ENCODE data around the gene GUK1.

The GUK1 gene

GRCh38 chr1:228123505-228123904 is 16.6 kb upstream of the GUK1 start:
- Histone ChIP-seq H3K9ac (ENCODE audit: low read depth in 1 of 2, low read length in 2 of 2) (no peak overlapping the region), H3K27ac (ENCODE audit: low read depth in 2 of 2, low read length in 2 of 2) (no peak overlapping the region)

GRCh38 chr1:228125185-228125584 is 14.9 kb upstream of the GUK1 start:
- no peak overlapping the region for H3K9ac ChIP-seq (ENCODE audit: low read depth in 1 of 2, low read length in 2 of 2)
- no peak overlapping the region for H3K4me3 ChIP-seq (ENCODE audit: low read length in 2 of 2)
- H3K27me3 ChIP-seq (ENCODE audit: control insufficient read depth in 2 of 2, insufficient read depth in 2 of 2, low read length in 2 of 2): peaks cover 0 to 2% of the 10 kb centered on the region in 2 donors
- H3K9me3 ChIP-seq (ENCODE audit: control insufficient read depth in 2 of 2, low read length in 2 of 2): no peaks in the 10 kb centered on the region
- H3K27ac ChIP-seq (ENCODE audit: low read depth in 2 of 2, low read length in 2 of 2): no peak overlapping the region
- H3K36me3 ChIP-seq (ENCODE audit: control insufficient read depth in 2 of 2, insufficient read depth in 2 of 2, low read length in 2 of 2): no peaks in the 10 kb centered on the region
- H3K4me1 ChIP-seq (ENCODE audit: control insufficient read depth in 2 of 2, insufficient read depth in 2 of 2, low read length in 2 of 2): no peaks in the 10 kb centered on the region

More at GRCh38 chr1:228123505-228123904, 16.6 kb upstream of the GUK1 start:
- Histone ChIP-seq H3K27me3 (ENCODE audit: control insufficient read depth in 2 of 2, insufficient read depth in 2 of 2, low read length in 2 of 2) (peaks cover 0 to 2% of the 10 kb centered on the region in 2 donors), H3K9me3 (ENCODE audit: control insufficient read depth in 2 of 2, low read length in 2 of 2) (no peaks in the 10 kb centered on the region), H3K4me1 (ENCODE audit: control insufficient read depth in 2 of 2, insufficient read depth in 2 of 2, low read length in 2 of 2) (no peaks in the 10 kb centered on the region), H3K36me3 (ENCODE audit: control insufficient read depth in 2 of 2, insufficient read depth in 2 of 2, low read length in 2 of 2) (no peaks in the 10 kb centered on the region), H3K4me3 (ENCODE audit: low read length in 2 of 2) (no peak overlapping the region)

GRCh38 chr1:228131766-228132165 is 8.3 kb upstream of the GUK1 start:
- H3K27me3 ChIP-seq (ENCODE audit: control insufficient read depth in 2 of 2, insufficient read depth in 2 of 2, low read length in 2 of 2): no peaks in the 10 kb centered on the region
- H3K27ac ChIP-seq (ENCODE audit: low read depth in 2 of 2, low read length in 2 of 2): no peak overlapping the region
- no peaks in the 10 kb centered on the region for H3K9me3 ChIP-seq (ENCODE audit: control insufficient read depth in 2 of 2, low read length in 2 of 2)
- no peaks in the 10 kb centered on the region for H3K4me1 ChIP-seq (ENCODE audit: control insufficient read depth in 2 of 2, insufficient read depth in 2 of 2, low read length in 2 of 2)
- no peak overlapping the region for H3K4me3 ChIP-seq (ENCODE audit: low read length in 2 of 2)
- no peak overlapping the region for H3K9ac ChIP-seq (ENCODE audit: low read depth in 1 of 2, low read length in 2 of 2)
- H3K36me3 ChIP-seq (ENCODE audit: control insufficient read depth in 2 of 2, insufficient read depth in 2 of 2, low read length in 2 of 2): no peaks in the 10 kb centered on the region

- Histone ChIP-seq H3K27me3 (ENCODE audit: control insufficient read depth in 2 of 2, insufficient read depth in 2 of 2, low read length in 2 of 2) (no peaks in the 10 kb centered on the region), H3K4me1 (ENCODE audit: control insufficient read depth in 2 of 2, insufficient read depth in 2 of 2, low read length in 2 of 2) (no peaks in the 10 kb centered on the region), H3K9ac (ENCODE audit: low read depth in 1 of 2, low read length in 2 of 2) (no peak overlapping the region), H3K36me3 (ENCODE audit: control insufficient read depth in 2 of 2, insufficient read depth in 2 of 2, low read length in 2 of 2) (no peaks in the 10 kb centered on the region), H3K4me3 (ENCODE audit: low read length in 2 of 2) (no peak overlapping the region), H3K27ac (ENCODE audit: low read depth in 2 of 2, low read length in 2 of 2) (no peak overlapping the region), H3K9me3 (ENCODE audit: control insufficient read depth in 2 of 2, low read length in 2 of 2) (no peaks in the 10 kb centered on the region)
Observed at GRCh38 chr1:228134591-228134990, 5.5 kb upstream of the GUK1 start.

GRCh38 chr1:228136901-228137300 is 3.2 kb upstream of the GUK1 start:
- Histone ChIP-seq H3K4me1 (ENCODE audit: control insufficient read depth in 2 of 2, insufficient read depth in 2 of 2, low read length in 2 of 2) (peaks cover 9 to 11% of the 10 kb centered on the region in 2 donors), H3K9ac (ENCODE audit: low read depth in 1 of 2, low read length in 2 of 2) (no peak overlapping the region), H3K9me3 (ENCODE audit: control insufficient read depth in 2 of 2, low read length in 2 of 2) (no peaks in the 10 kb centered on the region), H3K4me3 (ENCODE audit: low read length in 2 of 2) (no peak overlapping the region), H3K27ac (ENCODE audit: low read depth in 2 of 2, low read length in 2 of 2) (no peak overlapping the region), H3K36me3 (ENCODE audit: control insufficient read depth in 2 of 2, insufficient read depth in 2 of 2, low read length in 2 of 2) (peaks cover 0 to 3% of the 10 kb centered on the region in 2 donors), H3K27me3 (ENCODE audit: control insufficient read depth in 2 of 2, insufficient read depth in 2 of 2, low read length in 2 of 2) (no peaks in the 10 kb centered on the region)

- Histone ChIP-seq H3K9me3 (ENCODE audit: control insufficient read depth in 2 of 2, low read length in 2 of 2) (no peaks in the 10 kb centered on the region), H3K4me3 (ENCODE audit: low read length in 2 of 2) (peak overlapping the region; percentile 85 to 90), H3K27ac (ENCODE audit: low read depth in 2 of 2, low read length in 2 of 2) (peak overlapping the region; percentile 98 to 100), H3K27me3 (ENCODE audit: control insufficient read depth in 2 of 2, insufficient read depth in 2 of 2, low read length in 2 of 2) (no peaks in the 10 kb centered on the region), H3K9ac (ENCODE audit: low read depth in 1 of 2, low read length in 2 of 2) (peak overlapping the region; percentile 72 to 95), H3K36me3 (ENCODE audit: control insufficient read depth in 2 of 2, insufficient read depth in 2 of 2, low read length in 2 of 2) (peaks cover 0 to 6% of the 10 kb centered on the region in 2 donors), H3K4me1 (ENCODE audit: control insufficient read depth in 2 of 2, insufficient read depth in 2 of 2, low read length in 2 of 2) (peaks cover 21 to 22% of the 10 kb centered on the region in 2 donors)
Observed at GRCh38 chr1:228139406-228139930, 611 bp upstream of the GUK1 start.

GRCh38 chr1:228140724-228141225 is 696 bp downstream of the GUK1 start:
- Histone ChIP-seq H3K27ac (ENCODE audit: low read depth in 2 of 2, low read length in 2 of 2) (peak overlapping the region; percentile 98 to 100), H3K27me3 (ENCODE audit: control insufficient read depth in 2 of 2, insufficient read depth in 2 of 2, low read length in 2 of 2) (no peaks in the 10 kb centered on the region), H3K4me3 (ENCODE audit: low read length in 2 of 2) (peak overlapping the region; percentile 85 to 90), H3K9me3 (ENCODE audit: control insufficient read depth in 2 of 2, low read length in 2 of 2) (no peaks in the 10 kb centered on the region), H3K36me3 (ENCODE audit: control insufficient read depth in 2 of 2, insufficient read depth in 2 of 2, low read length in 2 of 2) (peaks cover 0 to 7% of the 10 kb centered on the region in 2 donors), H3K4me1 (ENCODE audit: control insufficient read depth in 2 of 2, insufficient read depth in 2 of 2, low read length in 2 of 2) (peaks cover 21 to 22% of the 10 kb centered on the region in 2 donors), H3K9ac (ENCODE audit: low read depth in 1 of 2, low read length in 2 of 2) (peak overlapping the region; percentile 95 to 99)

GRCh38 chr1:228141226-228142044 is 1.4 kb downstream of the GUK1 start:
- H3K27me3 ChIP-seq (ENCODE audit: control insufficient read depth in 2 of 2, insufficient read depth in 2 of 2, low read length in 2 of 2): no peaks in the 10 kb centered on the region
- H3K9me3 ChIP-seq (ENCODE audit: control insufficient read depth in 2 of 2, low read length in 2 of 2): no peaks in the 10 kb centered on the region
- peak overlapping the region; percentile 95 to 99 for H3K9ac ChIP-seq (ENCODE audit: low read depth in 1 of 2, low read length in 2 of 2)
- H3K4me3 ChIP-seq (ENCODE audit: low read length in 2 of 2): peak overlapping the region; percentile 85 to 90
- peak overlapping the region; percentile 98 to 100 for H3K27ac ChIP-seq (ENCODE audit: low read depth in 2 of 2, low read length in 2 of 2)
- H3K4me1 ChIP-seq (ENCODE audit: control insufficient read depth in 2 of 2, insufficient read depth in 2 of 2, low read length in 2 of 2): peaks cover 21 to 22% of the 10 kb centered on the region in 2 donors
- peaks cover 5 to 10% of the 10 kb centered on the region in 2 donors for H3K36me3 ChIP-seq (ENCODE audit: control insufficient read depth in 2 of 2, insufficient read depth in 2 of 2, low read length in 2 of 2)

- Histone ChIP-seq H3K27me3 (ENCODE audit: control insufficient read depth in 2 of 2, insufficient read depth in 2 of 2, low read length in 2 of 2) (no peaks in the 10 kb centered on the region), H3K9ac (ENCODE audit: low read depth in 1 of 2, low read length in 2 of 2) (peak overlapping the region; percentile 95 to 99), H3K4me1 (ENCODE audit: control insufficient read depth in 2 of 2, insufficient read depth in 2 of 2, low read length in 2 of 2) (peaks cover 21 to 22% of the 10 kb centered on the region in 2 donors), H3K27ac (ENCODE audit: low read depth in 2 of 2, low read length in 2 of 2) (peak overlapping the region; percentile 98 to 100), H3K36me3 (ENCODE audit: control insufficient read depth in 2 of 2, insufficient read depth in 2 of 2, low read length in 2 of 2) (peaks cover 10 to 12% of the 10 kb centered on the region in 2 donors), H3K9me3 (ENCODE audit: control insufficient read depth in 2 of 2, low read length in 2 of 2) (no peaks in the 10 kb centered on the region), H3K4me3 (ENCODE audit: low read length in 2 of 2) (peak overlapping the region; percentile 85 to 90)
Observed at GRCh38 chr1:228142155-228142691, 2.1 kb downstream of the GUK1 start.

- Histone ChIP-seq H3K9me3 (ENCODE audit: control insufficient read depth in 2 of 2, low read length in 2 of 2) (no peaks in the 10 kb centered on the region), H3K4me1 (ENCODE audit: control insufficient read depth in 2 of 2, insufficient read depth in 2 of 2, low read length in 2 of 2) (peaks cover 21 to 22% of the 10 kb centered on the region in 2 donors), H3K36me3 (ENCODE audit: control insufficient read depth in 2 of 2, insufficient read depth in 2 of 2, low read length in 2 of 2) (peaks cover 10 to 15% of the 10 kb centered on the region in 2 donors), H3K4me3 (ENCODE audit: low read length in 2 of 2) (no peak overlapping the region), H3K9ac (ENCODE audit: low read depth in 1 of 2, low read length in 2 of 2) (no peak overlapping the region), H3K27me3 (ENCODE audit: control insufficient read depth in 2 of 2, insufficient read depth in 2 of 2, low read length in 2 of 2) (no peaks in the 10 kb centered on the region), H3K27ac (ENCODE audit: low read depth in 2 of 2, low read length in 2 of 2) (no peak overlapping the region)
Observed at GRCh38 chr1:228142701-228143136, 2.6 kb downstream of the GUK1 start.
